ENCODE data around the gene CRYGS.
"Not testable (repeated sequence)": the region's sequence is repeated elsewhere in the genome, so short reads cannot be mapped to it uniquely, and the experiment has no call there.

CRYGS gene

DNA sequence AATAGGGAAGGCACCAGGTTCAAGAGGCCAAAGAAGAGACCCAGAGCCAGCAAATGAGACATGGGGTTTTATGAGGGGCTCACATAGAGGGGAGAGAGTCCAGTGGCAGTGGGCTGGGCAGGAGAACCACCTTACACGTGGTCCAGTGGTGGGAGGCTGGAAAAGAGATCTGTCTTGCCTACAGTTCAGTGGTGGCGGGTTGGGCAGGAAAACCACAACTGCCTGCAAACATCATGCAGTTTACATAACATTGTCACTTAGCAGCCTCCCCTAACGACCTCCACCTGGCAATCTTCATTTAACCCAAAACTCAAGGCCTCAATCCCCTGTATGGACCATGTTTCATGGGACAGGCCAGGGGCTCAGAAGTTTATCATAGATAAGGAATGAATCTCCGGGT lies 29.1 kb downstream of the CRYGS start:
- FAIRE-seq: no peak

DNA sequence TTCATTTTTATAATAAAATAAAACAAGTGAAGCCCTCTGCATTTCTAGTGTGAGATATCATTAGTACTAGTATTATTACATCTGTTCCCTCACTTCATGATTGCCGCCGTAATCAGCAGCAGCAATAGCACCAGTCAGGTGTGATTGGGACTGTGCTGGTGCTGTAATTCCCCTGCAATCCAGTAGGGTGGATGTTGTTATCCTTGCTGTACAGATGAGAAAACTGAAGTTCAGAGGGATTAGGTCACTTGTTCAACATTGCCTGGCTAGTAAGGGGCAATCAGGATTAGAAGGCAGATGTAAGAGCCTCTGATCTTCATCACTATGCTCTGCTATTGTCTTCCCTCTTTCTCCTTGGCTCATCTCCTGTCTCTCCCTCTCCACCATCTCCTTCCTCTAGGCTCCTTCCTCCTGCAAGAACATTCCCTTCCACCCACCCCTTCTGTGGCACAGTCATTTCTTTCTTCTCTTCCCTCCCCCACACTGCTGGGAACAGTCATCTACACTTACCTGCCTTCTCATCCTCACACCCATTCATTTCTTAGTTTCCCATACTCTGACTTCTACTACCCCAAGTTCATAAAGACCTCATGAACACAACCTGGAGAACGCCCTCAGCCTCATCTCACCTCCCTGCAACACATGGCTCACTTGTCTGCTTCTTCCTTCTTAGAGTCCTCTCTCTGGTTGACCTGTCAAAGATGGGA lies 29.7 kb downstream of the CRYGS start:
- FAIRE-seq: no peak

DNA sequence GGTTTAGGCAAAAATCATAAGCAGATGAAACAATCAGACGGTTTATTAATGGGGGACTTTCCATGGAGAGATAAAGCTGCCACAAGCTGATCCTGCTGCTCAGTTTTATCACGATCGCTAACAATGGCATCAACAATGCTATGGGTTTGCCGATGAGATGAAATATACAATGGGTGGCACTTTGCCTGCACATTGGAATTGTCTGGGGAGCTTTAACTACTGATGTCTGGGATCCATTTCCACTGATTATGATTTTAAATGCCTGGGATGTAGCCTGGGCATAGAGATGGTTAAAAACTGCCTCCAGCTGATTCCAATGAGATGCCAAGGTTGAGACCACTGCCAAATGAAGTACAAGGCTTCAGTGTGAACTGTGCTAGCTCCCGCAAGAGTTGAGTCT lies 30.8 kb downstream of the CRYGS start:
- no peak for FAIRE-seq

DNA sequence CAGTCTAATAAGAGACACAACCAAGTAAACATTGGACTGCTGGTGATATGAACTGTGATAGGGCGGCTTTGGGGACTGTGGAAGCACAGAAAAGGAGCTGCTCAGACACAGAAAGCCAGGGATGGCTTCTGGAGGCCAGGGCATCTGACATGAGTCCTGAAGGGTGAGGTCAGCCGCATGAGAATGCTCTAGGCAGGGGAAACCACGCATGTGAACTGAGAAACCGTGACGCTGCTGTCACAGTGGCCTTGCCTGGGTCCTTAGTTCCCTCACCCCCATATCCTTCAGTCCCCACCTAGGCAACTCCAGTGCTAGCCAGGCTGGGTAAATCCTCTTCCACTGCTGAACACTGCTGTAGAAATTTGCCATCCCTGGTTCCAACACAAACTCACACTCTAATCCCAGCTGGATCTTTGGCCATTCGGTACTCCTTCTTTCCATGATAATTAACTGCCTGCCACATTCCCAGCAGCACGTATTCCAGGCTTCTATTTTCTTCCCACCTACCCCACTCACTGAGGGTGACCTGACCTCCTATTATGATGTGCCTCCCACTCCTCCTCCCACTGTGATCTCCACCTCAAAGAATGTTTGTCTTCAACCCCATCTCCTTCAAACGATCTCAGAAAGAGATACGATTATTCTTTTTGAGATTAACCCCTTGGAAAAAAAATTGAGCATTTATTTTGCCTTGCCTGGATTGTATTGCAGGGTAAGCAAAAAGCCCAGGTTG lies 31.4 kb downstream of the CRYGS start:
- no peak for FAIRE-seq

DNA sequence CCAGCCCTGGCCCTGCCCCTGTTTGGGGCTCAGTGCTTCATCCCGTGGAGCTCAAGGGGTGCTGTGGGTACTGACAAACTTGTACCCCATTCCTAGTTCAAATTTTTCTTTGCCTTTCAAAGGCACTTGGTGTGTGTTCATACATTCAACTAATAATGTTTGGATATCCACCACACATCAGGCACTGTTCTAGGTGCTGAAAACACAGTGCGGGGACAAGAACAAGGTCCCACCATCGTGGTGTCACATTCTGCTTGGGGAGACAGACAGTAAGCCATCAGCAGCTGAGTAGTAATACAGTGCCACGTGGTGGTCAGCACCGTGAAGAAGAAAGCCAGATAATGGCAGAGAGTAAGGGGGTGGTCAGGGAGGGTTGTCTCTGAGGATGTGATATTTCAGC lies 32.5 kb downstream of the CRYGS start:
- FAIRE-seq: no peak

DNA sequence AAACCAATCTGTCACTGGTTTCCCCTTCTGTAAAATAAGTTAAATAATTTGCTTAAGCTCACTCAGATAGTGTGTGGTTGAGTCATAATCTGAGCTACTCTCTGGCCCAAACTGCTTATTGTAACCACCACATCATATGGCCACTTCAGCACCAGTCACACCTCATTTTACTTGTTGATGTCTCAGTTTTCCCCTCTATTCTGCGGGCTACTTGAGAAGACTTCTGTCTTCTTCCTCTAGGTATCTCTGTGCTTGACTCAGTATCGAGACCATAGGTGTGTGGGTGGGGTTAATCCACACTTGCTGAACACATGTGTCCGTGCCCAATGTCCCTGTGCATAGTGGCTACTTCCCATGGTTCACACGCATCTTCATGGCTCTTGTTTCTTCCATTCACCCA lies 32.9 kb downstream of the CRYGS start:
- FAIRE-seq: no peak

DNA sequence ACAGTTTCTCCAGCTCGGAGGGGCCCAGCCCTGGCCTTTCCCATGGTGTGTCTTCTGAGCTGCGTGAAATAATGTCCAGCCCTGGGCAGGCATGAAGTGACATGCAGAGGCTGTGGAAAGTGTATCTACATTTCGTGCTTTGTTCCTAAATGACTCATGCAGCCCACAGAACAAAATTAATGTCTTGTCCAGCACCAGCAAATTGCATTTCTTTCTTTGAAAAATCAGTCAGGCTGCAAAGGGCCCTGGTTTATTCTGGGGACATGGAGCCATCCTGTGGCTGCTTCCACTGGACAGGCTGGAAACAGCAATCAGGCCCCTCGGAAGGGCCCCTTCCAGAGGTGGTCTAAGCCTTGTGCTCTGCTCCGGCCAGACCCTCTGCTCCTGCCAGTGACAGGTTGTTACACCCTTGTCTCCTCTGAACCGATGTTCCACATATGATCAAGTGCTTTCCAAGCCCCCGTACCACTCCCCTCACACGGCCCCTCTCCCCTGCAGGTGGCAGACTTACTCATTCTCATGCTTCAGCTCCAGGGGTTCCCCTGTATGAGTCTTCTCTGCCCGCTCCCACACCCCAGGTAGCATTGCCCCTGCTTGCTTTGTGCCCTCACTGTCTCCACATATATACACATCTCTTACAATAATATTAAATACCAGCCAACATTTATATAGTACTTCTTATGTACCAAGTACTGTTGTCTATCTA lies 33.7 kb downstream of the CRYGS start:
- FAIRE-seq: no peak

DNA sequence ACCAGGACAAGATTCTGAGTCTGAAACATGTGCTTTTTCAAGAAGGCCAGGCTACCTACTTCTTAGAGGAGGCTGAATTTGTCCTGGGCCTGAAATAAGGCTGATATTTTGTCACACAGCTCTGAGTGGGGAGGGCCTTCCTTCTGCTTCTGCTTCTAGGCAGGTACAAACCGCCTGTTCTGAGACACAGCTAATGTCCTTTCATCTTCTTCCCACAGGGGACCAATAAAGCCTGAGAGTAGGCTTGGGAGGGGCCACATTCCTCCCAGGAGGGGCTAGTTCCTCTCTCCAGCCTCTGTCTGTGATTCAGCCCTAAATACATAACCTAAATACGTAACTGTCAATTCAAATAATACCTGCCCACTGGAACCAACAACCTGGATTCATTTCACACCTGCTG lies 34.8 kb downstream of the CRYGS start:
- FAIRE-seq: no peak

DNA sequence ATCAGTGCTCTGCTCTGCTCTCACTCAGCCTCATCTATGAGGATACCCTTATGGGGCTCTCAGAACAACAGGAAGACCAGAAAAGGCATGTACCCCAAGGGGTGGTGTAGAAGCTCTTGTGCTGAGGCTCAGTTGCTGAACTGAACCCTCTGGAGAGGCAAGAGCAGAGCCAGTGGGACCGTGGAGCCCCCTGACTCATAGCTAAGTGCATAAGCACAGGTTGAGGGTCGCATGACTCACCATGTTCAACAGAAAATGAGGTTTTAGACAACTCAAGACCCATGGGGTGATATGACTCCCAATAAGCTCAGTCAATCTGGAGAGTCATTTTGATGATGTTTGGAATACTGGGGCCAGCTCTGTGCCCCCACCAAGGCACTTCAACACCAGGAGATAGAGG lies 37.3 kb downstream of the CRYGS start:
- FAIRE-seq: no peak

DNA sequence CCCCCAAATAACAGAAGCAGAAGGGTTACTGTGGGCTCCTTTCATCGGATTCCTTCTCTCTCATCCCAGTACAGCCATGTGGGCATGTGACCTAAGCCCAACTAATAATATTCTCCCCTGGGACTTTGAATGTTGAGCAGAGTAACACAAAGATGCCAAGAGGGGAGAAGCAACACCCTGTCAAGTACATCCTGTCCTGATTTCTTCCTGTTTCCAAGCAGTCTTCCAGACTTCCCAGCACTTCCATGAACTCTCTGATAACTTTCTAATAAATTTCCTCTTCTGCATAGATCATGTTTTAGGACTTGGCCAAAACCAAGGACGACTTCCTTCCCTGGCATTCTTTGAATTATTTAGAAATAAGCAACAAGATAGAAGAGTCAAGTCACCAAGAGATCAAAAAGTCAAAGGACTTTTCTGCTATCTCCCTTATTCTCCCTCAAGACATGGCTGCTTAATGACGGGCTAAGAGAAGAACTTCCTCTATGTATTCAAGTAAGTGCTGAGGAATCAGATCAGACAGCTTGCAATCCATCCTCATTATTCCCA lies 37.9 kb downstream of the CRYGS start:
- no peak for FAIRE-seq

DNA sequence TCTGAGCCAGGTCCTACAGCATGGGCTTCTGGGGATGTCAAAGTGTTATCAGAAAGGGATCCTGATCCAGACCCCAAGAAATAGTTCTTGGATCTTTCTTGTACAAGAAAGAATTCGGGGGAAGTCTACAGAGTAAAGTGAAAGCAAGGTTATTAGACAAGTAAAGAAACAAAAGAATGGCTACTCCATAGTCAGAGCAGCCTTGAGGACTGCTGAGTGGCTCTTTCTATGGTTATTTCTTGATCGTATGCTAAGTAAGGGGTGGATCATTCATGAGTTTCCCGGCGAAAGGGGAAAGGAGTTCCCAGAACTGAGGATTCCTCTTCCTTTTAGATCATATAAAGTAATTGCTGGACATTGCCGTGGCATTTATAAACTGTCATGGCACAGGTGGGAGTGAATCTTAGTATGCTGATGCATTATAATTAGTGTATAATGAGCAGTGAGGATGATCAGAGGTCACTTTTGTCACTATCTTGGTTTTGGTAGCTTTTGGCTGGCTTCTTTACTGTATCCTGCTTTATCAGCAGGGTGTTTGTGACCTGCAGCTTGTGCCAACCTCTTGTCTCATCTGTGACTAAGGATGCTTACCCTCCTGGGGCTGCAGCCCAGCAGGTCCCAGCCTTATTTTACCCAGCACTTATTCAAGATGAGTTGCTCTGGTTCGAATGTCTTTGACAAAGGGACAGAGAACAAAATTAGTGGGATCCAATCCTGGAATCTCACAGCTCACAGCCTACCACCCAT lies 41.0 kb downstream of the CRYGS start:
- no peak for FAIRE-seq

DNA sequence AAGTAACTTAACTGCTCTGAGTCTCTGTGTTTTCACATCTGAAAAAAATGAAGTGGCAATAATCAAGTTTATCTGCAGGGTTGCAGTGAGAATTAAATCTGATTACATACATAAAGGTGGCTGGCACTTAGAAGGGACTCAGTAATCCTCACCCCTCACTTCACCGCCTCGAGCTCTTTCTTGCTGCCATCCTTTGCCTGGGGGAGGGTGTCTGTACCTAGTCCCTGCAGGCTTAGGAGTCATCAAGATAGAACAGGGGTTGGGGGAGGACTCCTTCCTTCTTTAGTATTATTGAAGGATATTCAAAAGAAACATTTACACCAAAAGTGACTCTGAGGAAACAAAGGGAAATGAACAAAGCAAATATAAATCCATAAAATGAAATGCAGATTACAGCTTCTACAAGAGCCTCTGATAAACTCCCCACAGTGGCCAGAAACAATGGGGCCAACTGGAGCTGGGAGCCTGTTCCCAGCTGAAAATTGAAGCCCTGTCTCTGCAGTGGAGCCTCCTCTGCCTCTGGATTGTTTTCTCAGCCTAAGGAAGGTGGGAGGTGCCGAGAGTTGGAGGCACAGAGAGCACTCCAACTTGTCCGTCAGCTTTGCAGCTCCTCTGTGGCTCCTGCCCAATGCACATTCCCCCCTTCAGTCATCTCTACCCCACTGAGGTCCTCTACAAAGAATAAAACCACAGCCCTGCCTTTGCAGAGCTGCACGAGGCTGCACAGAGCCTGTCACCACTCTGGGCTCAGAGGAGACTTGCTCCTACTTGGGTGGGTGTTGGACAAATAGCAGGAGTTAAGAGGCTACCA lies 41.8 kb downstream of the CRYGS start:
- FAIRE-seq: no peak

DNA sequence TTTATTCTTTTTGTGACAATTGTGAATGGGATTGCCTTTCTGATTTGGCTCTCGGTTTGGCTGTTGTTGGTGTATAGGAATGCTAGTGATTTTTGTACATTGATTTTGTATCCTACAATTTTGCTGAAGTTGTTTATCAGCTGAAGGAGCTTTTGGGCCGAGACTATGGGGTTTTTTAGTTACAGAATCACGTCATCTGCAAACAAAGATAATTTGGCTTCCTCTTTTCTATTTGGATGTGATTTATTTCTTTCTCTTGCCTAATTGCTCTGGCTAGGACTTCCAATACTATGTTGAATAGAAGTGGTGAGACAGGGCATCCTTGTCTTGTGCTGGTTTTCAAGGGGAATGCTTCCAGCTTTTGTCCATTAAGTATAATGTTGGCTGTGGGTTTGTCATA lies 44.2 kb downstream of the CRYGS start:
- not testable (repeated sequence) for FAIRE-seq

DNA sequence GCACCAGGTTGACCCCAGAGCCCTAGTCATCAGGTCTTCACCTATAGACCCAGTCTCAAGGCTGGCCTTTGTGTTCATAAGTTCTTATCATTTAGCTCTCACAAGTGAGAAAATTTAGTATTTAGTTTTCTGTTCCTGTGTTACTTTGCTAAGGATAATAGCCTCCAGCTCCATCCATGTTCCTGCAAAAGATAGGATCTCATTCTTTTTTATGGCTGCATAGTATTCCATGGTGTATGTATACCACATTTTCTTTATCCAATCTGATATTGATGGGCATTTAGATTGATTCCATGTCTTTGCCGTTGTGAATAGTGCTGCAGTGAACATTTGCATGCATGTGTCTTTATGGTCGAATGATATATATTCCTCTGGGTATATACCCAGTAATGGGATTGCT lies 46.2 kb downstream of the CRYGS start:
- FAIRE-seq: not testable (repeated sequence)

DNA sequence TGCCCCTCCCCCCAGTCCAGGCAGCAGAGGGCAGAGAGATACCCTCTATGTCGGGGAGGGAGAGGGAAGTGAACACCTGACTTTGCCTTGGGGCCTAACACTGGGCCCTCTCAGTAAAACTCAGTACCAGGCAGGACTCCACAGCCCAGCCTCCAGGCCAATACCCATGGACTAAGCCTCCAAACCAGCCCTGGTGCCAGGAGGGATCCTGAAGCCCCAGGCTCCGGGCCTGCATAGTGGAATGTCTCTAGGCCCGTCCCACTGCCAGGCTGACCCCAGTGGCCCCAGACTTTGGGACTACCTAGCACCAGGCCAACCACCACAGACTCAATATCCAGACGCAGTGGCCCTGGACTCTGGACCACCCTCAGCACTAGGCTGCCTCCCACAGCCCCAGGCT lies 46.6 kb downstream of the CRYGS start:
- no peak for FAIRE-seq

DNA sequence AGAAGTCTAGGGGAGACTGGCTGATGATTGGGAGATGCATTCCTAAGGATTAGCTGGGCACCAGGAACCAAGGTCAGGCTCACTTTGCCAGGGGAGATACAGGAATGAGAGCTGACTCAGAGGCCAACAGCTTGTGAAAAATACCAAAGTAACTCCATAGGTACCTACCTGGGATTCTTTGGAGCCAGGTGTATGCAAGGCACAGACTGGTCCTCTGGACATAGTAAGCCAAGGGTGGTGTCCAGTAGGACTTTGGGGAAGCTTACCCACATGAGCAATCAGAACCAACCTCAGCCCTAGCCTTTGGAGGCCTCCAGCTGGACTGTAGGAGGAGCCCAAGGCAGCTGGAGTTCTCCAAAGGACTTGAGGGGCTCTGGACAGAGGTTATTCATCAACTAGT lies 47.5 kb downstream of the CRYGS start:
- no peak for FAIRE-seq

DNA sequence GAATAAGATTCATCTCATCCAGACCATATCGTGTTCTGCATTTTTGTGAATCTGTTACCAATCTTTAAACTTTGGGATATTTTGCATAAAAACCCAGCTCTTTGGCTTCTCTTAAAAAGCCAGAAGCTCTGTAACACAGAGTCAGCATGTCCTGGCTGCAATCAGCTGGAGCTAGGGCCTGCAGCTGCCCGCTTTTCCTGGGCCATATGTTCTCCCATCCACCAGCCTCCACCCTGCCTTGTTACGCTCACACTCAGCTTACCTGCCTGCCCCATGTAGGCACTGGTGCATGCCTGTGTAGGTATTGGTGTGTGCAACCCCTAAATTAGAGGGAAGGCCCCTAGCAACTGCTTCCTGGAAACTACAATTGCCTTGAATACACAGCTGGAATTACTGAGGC lies 48.2 kb downstream of the CRYGS start:
- FAIRE-seq: no peak

DNA sequence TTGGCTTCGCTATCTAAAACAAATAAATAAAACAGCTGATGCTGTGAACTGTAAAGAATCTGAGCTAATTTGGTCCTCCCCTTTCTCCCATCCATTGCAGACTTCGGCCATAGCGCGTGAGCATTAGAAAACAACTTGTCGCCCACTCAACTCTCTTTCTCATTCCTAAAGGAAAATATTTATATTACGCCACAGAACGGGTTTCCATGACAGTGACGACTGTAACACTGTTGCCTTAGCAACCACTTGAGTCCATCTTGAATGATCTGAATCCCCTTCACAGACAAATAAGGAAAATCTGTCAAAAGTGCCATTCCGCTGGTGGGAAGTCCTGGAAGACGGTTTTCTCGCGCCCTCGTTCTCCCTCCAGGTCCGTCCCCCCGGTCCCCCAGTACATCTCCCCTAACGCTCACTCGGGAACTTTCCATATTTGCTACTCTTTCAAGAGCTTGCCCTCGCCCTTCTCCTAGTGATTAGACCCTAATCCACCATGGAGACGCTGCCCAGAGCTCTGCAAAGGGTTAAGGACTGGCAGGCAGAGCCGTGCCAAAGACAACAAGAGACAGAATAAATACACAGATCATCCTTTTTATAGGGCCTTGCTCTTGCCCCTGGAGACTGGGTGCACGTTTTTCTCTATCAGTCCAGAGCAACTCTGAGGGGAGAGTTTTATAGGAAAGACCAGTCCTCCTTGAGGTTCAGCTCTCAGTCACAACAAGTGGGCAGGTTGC lies 50.5 kb downstream of the CRYGS start:
- no peak for FAIRE-seq

DNA sequence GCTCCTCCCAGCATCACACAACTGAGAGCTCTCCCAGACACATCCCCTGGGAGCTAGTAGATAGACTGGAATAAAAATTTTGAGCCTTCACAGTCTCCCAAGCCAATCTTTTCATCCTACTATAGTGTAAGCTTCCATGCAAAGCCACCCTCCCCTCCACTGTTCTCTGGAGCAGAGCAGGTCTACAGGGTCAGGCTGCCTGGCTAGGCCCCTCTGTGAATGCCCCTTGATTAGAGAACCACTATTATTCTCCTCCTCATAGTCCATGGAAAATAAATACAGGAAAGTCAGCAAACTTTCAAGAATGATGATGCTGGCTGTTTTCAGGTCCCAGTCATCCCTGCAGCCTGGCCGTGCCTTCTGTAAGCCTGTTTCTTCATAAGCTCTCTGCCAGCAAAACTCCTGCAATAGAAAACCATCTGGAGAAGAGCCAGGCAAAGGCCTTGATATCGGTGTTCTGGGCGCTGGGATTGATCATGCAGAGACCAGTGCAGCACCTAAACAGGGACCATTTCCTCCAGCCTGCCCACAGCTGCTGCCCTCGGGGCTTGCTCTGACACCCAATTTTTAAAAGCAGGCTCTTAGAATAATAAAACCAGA lies 51.7 kb downstream of the CRYGS start:
- no peak for FAIRE-seq

DNA sequence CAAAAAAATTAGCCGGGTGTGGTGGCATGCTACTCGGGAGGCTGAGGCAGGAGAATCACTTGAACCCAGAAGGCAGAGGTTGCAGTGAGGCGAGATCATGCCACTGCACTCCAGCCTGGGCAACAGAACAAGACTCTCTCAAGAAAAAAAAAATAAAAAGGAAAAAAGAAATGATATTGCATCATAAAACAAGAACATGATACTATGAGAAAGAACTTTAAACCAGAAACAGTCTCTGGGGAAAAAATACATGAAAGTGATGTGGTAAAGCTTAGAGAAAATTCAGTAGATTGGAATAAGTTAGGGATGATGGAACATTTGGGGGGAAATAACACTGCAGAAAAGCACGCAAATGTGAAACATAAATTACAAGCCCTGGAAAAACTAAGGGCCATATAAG lies 54.7 kb downstream of the CRYGS start:
- no peak for FAIRE-seq

Data from colon (tissue), 2 donors.